Activated naive CD8-positive, alpha-beta T cell treated with anti-CD3 and anti-CD28 coated beads, Interleukin-2, amount 10 ng/mL, durations not matched to agents 7 days and 5 days (primary cell): ENCODE data around the gene PRR5L. TPM values are rescaled to one million over a fixed set of nuclear protein-coding genes. Genes with fewer than 3 reads are reported as not detected.
"Not testable (repeated sequence)": the region's sequence is repeated elsewhere in the genome, so short reads cannot be mapped to it uniquely, and the experiment has no call there.

Experiments
- ATAC-seq: fragments of 150-1000 bp; cut with Tn5 transposase; one replicate; pipeline ENCODE4 v1.10.0; 2021; ENCODE audit warnings: low read depth, moderate library complexity
- POLR2A ChIA-PET: fragments of 350-600 bp; sonication (Branson Sonifier 250); formaldehyde crosslinking; loops from one replicate; lab custom pipeline; 2021; ENCODE audit warnings: antibody characterized with exemption; lab: Charles Lee
- DNase-seq: peaks from one replicate; pipeline ENCODE4 v3.0.0; 2021
- H3K27ac Mint-ChIP-seq: one replicate; pipeline ENCODE4 v1.8.0; 2022; ENCODE audit warnings: mild to moderate bottlenecking, mixed read lengths
- H3K27me3 Mint-ChIP-seq: one replicate; pipeline ENCODE4 v1.8.0; 2022; ENCODE audit warnings: mild to moderate bottlenecking, moderate library complexity, mixed read lengths
- H3K36me3 Mint-ChIP-seq: one replicate; pipeline ENCODE4 v1.8.0; 2021; ENCODE audit warnings: mild to moderate bottlenecking, mixed read lengths
- H3K4me1 Mint-ChIP-seq: one replicate; pipeline ENCODE4 v1.8.0; 2021; ENCODE audit warnings: mixed read lengths
- H3K4me3 Mint-ChIP-seq: one replicate; pipeline ENCODE4 v1.8.0; 2022; ENCODE audit warnings: mild to moderate bottlenecking, moderate library complexity, mixed read lengths
- H3K9me3 Mint-ChIP-seq: one replicate; pipeline ENCODE4 v1.8.0; 2021; ENCODE audit warnings: mixed read lengths
- total RNA-seq, 2 experiments: library from RNA; stranded (reverse); gene quantifications; one replicate each; pipeline ENCODE4 v1.2.3, GENCODE V29; 2021

PRR5L gene
- total RNA-seq, 2 experiments from 2014 or later = 23.6 to 29.1 TPM

DNA sequence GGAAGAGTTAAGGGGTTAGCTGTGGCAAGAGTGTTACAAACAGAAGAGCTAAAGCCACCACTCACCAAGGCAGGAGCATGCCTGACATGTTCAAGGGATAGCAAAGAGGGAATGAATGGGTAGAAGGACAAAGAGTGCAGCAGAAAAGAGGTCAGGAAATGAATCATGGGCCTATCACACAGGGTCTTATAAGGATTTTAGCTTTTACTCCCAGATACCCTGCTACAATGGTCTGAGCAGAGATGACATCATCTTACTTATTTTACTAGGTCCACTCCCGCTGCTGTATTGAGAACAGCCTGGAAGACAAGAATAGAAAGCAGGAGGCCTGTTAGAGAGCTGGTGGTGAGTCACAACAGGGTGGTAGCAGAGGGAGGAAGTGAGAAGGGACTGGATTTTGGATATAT is 204.2 kb downstream of the PRR5L start:
- Mint-ChIP-seq H3K4me1 (peaks cover 22% of the 10 kb centered on the region), H3K27ac (peak overlapping the region; percentile 4), H3K27me3 (no peaks in the 10 kb centered on the region), H3K4me3 (no peak overlapping the region), H3K9me3 (no peaks in the 10 kb centered on the region), H3K36me3 (peaks cover 13% of the 10 kb centered on the region)
- ATAC-seq = no peak
- POLR2A ChIA-PET = no interaction called here
- no peak for DNase-seq

DNA sequence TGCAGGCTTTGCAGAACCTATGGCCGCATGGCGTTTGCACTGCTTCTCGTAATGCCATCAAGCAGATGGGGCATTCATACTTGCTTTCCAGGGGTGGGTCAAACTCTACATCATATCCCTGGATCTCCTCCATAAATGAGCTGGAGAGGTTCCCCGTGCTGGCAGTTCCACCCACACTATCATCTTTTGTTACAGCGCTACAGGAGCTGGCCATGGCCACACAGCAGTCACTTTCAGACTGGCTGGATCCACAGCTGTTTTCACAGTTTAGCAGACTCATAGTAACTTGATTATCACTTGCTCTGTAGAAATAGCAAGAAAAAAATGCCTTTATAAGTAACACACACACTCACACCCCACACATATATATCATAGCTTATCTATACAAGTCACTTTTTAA is 205.1 kb downstream of the PRR5L start:
- Mint-ChIP-seq H3K9me3 (no peaks in the 10 kb centered on the region), H3K27ac (no peak overlapping the region), H3K27me3 (no peaks in the 10 kb centered on the region), H3K4me3 (no peak overlapping the region), H3K4me1 (peaks cover 26% of the 10 kb centered on the region), H3K36me3 (peaks cover 13% of the 10 kb centered on the region)
- POLR2A ChIA-PET = no interaction called here
- DNase-seq (no peak), ATAC-seq (no peak)

DNA sequence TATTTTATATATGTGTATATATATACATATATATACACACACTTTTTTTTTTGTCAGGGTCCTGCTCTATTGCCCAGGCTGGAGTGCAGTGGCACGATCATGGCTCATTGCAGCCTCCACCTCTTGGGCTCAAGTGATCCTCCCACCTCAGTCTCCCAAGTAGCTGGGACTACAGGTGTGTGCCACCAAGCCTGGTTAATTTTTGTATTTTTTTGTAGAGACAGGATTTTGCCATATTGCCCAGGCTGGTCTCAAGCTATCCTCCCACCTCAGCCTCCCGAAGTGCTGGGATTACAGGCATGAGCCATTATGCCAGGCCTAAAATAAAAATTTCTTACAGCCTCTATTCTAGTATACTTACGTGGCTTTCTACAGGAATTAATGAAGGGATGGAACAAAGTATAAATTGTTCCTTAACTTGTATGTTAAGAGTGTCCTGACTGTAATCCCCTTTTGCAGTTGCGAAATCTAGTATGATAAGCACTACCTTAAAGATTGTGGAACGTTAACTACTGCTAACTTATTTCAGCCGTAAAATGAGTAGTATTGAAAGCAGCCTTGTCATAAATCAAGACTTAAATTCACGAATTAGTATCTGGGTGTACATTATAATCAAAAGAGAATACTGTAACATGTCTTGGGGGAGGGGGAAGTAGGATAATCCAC is 211.9 kb downstream of the PRR5L start:
- ATAC-seq (no peak), DNase-seq (no peak)
- Mint-ChIP-seq H3K4me3 (peak overlapping the region; percentile 98), H3K27ac (no peak overlapping the region), H3K36me3 (peaks cover 4% of the 10 kb centered on the region), H3K27me3 (peaks cover under 1% of the 10 kb centered on the region), H3K4me1 (peaks cover 25% of the 10 kb centered on the region), H3K9me3 (peaks cover 1% of the 10 kb centered on the region)
- POLR2A ChIA-PET = no interaction called here

DNA sequence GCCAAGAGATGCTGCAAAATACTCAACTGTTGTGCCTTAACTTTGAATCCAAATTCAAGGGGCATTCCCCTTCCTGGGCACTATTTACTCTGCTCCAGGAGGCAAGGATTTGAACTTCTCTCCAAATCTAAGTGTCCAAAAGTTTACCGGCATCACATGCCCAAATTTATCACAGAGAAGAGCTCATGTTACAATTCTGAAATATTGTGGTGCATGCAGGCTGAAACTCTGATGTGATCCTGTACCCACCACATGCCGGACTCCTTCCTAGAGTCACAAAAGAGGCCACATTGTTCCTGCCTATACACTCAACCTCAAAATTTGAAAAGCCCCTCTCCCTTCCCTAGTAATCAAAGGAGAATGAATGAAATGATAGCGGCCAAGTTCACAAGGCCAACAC is 212.7 kb downstream of the PRR5L start:
- DNase-seq = no peak
- H3K4me3 Mint-ChIP-seq = peak overlapping the region; percentile 98
- peaks cover 25% of the 10 kb centered on the region for H3K4me1 Mint-ChIP-seq
- POLR2A ChIA-PET = no interaction called here
- peaks cover 5% of the 10 kb centered on the region for H3K27me3 Mint-ChIP-seq
- H3K9me3 Mint-ChIP-seq = peaks cover 1% of the 10 kb centered on the region
- peak overlapping the region; percentile 94 for H3K27ac Mint-ChIP-seq
- ATAC-seq = no peak
- H3K36me3 Mint-ChIP-seq = peaks cover 3% of the 10 kb centered on the region

DNA sequence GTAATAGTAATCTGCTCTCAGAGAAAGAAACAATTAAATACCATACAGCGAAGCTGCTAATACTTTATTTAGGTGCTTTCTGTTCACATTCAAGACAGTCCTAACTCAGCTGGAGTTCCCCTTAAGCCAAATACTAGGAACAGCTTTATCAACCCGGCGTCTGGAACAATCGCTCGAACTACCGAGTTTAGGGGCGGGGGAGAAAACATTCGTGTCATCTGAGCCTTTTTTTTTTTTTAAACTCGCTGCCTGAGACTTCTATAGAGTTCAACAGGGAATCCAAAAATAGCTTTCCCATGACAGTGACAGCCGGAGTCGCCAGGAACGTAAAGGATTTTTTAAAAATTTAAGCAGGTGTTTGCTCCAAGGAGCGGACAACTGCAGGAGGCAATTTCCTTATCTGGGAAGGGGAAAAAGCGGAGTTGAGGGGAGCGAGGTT is 213.1 kb downstream of the PRR5L start:
- POLR2A ChIA-PET = no interaction called here
- H3K4me1 Mint-ChIP-seq = peaks cover 25% of the 10 kb centered on the region
- peaks cover 3% of the 10 kb centered on the region for H3K9me3 Mint-ChIP-seq
- H3K4me3 Mint-ChIP-seq = peak overlapping the region; percentile 98
- peak overlapping the region; percentile 94 for H3K27ac Mint-ChIP-seq
- peaks cover 2% of the 10 kb centered on the region for H3K36me3 Mint-ChIP-seq
- peaks cover 5% of the 10 kb centered on the region for H3K27me3 Mint-ChIP-seq
- ATAC-seq = no peak
- no peak for DNase-seq

DNA sequence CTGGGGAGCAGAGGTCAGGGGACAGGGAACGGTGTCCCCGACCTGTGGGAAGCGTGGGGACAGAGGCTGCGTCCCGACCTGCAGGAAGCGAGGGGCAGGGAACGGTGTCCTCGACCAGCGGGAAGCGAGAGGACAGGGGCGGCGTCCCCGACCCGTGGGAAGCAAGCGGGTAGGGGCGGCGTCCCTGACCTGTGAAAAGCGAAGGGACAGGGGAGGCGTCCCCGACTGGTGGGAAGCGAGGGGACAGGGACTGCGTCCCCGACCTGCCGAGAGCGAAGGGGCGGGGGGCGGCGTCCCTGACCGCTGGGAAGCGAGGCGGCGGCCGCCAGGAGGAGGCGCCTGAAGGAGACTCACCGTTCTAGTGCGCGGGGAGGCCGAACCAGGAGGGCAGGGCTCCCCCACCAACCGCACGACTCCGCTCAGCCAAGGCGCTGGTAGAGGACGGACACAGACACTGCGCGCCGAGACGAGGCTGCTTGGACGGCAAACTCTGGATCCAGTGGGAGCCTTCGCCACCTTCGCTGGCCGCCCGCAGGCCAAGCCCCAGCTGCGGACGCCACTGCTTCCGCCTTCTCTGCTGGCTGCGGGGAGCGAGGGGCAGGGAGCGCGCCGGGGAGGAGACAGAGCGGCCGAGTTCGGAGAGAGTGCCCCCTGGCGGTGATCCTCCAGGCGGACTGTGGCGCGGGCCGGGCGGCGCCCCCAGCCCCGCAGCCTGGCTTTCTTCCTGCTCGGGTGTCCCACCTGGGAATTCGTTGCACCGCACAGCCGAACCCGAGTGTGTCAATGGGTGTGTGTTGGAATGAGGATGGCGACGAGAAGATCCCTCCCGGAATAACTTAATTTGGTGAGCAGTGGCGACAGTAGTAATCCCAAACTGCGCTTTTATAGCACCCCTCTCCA is 213.9 kb downstream of the PRR5L start, which contains the start of gene TRAF6:
TRAF6 (minus strand) TSS at position 579 of the 900 bp plus-strand sequence. CDS start 8,757 bp downstream, outside the sequence.
- H3K36me3 Mint-ChIP-seq = no peaks in the 10 kb centered on the region
- peak within 1 kb of the TSS; percentile 94 for H3K27ac Mint-ChIP-seq
- H3K27me3 Mint-ChIP-seq = peaks cover 5% of the 10 kb centered on the region
- peak within 1 kb of the TSS; percentile 98 for H3K4me3 Mint-ChIP-seq
- DNase-seq = peak; percentile 93
- peaks cover 3% of the 10 kb centered on the region for H3K9me3 Mint-ChIP-seq
- POLR2A ChIA-PET = interaction anchor here (0.7 to 1.3 kb wide), 2 partner anchors 99 to 221 kb away, joined by 3 to 4 read pairs; partner anchors contain the start of gene COMMD9
- peak; percentile 97 for ATAC-seq
- peaks cover 22% of the 10 kb centered on the region for H3K4me1 Mint-ChIP-seq

DNA sequence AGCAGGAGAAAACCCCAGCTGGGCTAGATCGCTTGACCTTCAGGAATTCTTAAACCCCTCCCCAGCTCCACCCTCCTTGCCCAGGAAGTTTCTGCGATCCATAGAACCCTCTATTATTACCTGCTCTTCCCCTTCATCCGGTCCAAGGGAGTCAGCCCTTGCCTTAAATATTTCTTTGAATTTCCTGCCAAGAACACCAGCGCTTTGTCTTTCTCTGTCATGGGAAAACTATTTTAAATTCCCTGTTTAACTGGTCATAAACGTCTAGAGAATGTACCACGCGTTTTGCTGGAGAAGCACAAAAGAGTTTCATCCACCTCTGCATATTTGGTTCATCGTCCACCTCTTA is 214.5 kb downstream of the PRR5L start:
- Mint-ChIP-seq H3K27ac (peak overlapping the region; percentile 94), H3K36me3 (no peaks in the 10 kb centered on the region), H3K4me1 (peaks cover 20% of the 10 kb centered on the region), H3K4me3 (peak overlapping the region; percentile 98), H3K27me3 (peaks cover 10% of the 10 kb centered on the region), H3K9me3 (peaks cover 3% of the 10 kb centered on the region)
- POLR2A ChIA-PET = interaction anchor here (0.7 to 1.3 kb wide), 2 partner anchors 100 to 221 kb away, joined by 3 to 4 read pairs; partner anchors contain the start of gene COMMD9
- DNase-seq = no peak
- ATAC-seq = no peak

DNA sequence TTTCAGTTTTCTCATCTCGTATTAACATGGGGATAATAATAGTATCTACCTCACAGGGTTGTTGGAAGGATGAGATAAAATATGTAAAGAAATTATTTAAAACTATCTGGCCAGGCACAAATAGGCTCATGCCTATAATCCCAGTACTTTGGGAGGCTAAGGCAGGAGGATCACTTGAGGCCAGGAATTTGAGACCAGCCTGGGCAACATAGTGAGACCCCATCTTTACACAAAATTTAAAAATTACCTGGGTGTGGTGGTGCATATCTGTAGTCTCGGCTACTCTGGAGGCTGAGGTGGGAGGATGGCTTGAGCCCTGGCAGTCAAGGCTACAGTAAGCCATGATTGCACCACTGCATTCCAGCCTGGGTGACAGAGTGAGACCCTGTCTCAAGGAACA is 215.0 kb downstream of the PRR5L start:
- Mint-ChIP-seq H3K4me1 (peaks cover 16% of the 10 kb centered on the region), H3K27me3 (peaks cover 10% of the 10 kb centered on the region), H3K4me3 (peak overlapping the region; percentile 98)
- H3K36me3 Mint-ChIP-seq, ATAC-seq, H3K27ac Mint-ChIP-seq, DNase-seq, H3K9me3 Mint-ChIP-seq: not testable (repeated sequence)
- POLR2A ChIA-PET = interaction anchor here (1.3 kb wide), 1 partner anchor 222 kb away, joined by 4 read pairs; the partner anchor contains the start of gene COMMD9

DNA sequence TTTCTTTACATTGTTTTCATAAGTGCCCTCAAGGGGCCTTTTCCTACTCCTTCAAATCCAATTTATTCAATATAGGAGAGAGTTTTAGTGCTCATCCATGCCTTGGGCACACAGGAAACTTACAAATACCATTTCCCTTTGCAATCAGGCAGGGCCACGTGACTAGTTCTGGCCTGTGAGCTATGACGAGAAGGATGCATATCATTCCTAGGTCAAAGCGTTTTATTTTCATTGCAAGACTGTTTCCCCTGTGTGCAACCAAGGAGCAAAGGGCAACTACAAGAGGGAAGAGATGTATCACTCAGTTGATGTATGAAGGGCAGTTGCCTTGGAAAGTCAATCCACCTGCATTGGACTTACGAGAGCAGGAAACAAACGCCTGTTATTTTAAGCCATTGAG is 215.9 kb downstream of the PRR5L start:
- Mint-ChIP-seq H3K4me1 (peaks cover 16% of the 10 kb centered on the region), H3K27me3 (peaks cover 10% of the 10 kb centered on the region), H3K4me3 (no peak overlapping the region), H3K36me3 (no peaks in the 10 kb centered on the region), H3K9me3 (peaks cover 3% of the 10 kb centered on the region), H3K27ac (no peak overlapping the region)
- ATAC-seq (no peak), DNase-seq (no peak)
- POLR2A ChIA-PET = no interaction called here

DNA sequence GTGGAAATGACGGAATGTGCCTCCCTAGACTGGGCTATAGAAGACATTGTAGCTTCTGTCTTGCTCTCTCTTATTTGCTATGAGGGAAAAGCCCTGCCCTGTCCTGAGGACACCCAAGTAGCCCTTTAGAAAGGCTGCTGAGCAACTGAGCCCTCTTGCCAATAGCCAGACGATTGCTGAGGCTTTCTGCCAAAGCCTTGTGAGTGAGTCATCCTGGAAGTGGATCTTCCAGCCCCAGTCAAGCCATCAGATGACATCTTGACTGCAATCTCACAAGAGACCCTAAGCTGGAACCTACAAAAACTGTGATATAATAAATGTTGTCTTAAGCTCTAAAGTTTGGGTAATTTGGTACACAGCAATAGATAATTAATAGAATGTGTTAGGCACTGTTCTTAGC is 217.9 kb downstream of the PRR5L start:
- Mint-ChIP-seq H3K9me3 (peaks cover 3% of the 10 kb centered on the region), H3K4me3 (no peak overlapping the region), H3K4me1 (peaks cover 6% of the 10 kb centered on the region), H3K27me3 (peaks cover 15% of the 10 kb centered on the region), H3K27ac (no peak overlapping the region), H3K36me3 (no peaks in the 10 kb centered on the region)
- ATAC-seq (no peak), DNase-seq (no peak)
- POLR2A ChIA-PET = no interaction called here

Other genes starting within 250 kb of the PRR5L start
- gene COMMD9, start 6.9 kb upstream of the PRR5L start, total RNA-seq = 10 to 100 TPM; 40.9 to 43.4 TPM
- gene TRAF6, start 214.0 kb downstream of the PRR5L start, total RNA-seq = 10 to 100 TPM; 13.3 to 14.5 TPM